Endothelial cell of umbilical vein (primary cell): ENCODE measurements around the gene PRXL2B. TPM values are rescaled to one million over a fixed set of nuclear protein-coding genes. Genes with fewer than 3 reads are reported as not detected.

Experiments used
- BruUV-seq: library from RNA; stranded (reverse); fragments of 400-500 nt; replicated peaks from 2 replicates; lab custom pipeline; 2021; lab: Mats Ljungman, UMichigan
- CTCF ChIA-PET: fragments of 300-600, 350-600 bp; sonication (Branson Sonifier 250); formaldehyde crosslinking; loops from one replicate; lab custom pipeline; 2021; ENCODE audit warnings: antibody characterized with exemption, inconsistent platforms; lab: Charles Lee
- POLR2A ChIA-PET: fragments of 300-600, 350-600 bp; sonication (Branson Sonifier 250); formaldehyde crosslinking; loops from one replicate; lab custom pipeline; 2021; ENCODE audit warnings: antibody characterized with exemption, inconsistent platforms; lab: Charles Lee
- DNase-seq: peaks from one replicate; pipeline ENCODE4 v3.0.0-alpha.2; 2011; ENCODE audit warnings: low read depth, low spot score
- FAIRE-seq: peaks from 2 replicates; lab custom pipeline; 2011; peaks lifted over from hg19 to GRCh38; lab: Jason Lieb, UNC
- H2AFZ ChIP-seq: 2 replicates; pipeline ENCODE4 v1.6.0; 2012; ENCODE audit warnings: low read depth, low read length, control low read depth, inconsistent platforms
- H3K27ac ChIP-seq: 2 replicates; pipeline ENCODE4 v1.5.1; 2011; ENCODE audit warnings: low read depth, mild to moderate bottlenecking, control low read depth, low read length, moderate library complexity; ENCODE audit not compliant: insufficient read depth
- H3K27me3 ChIP-seq, 2 experiments: 2 replicates each; pipeline versions ENCODE4 v1.6.0 to v1.6.1; 2011; ENCODE audit warnings: low read length in 2 of 2, mixed read lengths in 1 of 2; ENCODE audit not compliant: control insufficient read depth in 2 of 2, insufficient read depth in 2 of 2
- H3K36me3 ChIP-seq, 2 experiments: 2 replicates in 1 of 2; 3 replicates in 1 of 2; pipeline ENCODE4 v1.5.1; 2011; ENCODE audit warnings: low read length in 2 of 2, mild to moderate bottlenecking in 1 of 2, moderate library complexity in 1 of 2; ENCODE audit not compliant: control insufficient read depth in 2 of 2, insufficient read depth in 2 of 2; ENCODE audit errors: extremely low read depth in 1 of 2
- H3K4me1 ChIP-seq: 3 replicates; pipeline ENCODE4 v1.5.1; 2011; ENCODE audit warnings: mild to moderate bottlenecking, low read length; ENCODE audit not compliant: control insufficient read depth, insufficient read depth; ENCODE audit errors: extremely low read depth
- H3K4me2 ChIP-seq: 2 replicates; pipeline ENCODE4 v1.6.1; 2011; ENCODE audit warnings: low read length, control low read depth, mixed read lengths; ENCODE audit not compliant: insufficient read depth
- H3K4me3 ChIP-seq, 3 experiments: fragments of 200-600 bp in 1 of 3; sonication (generic), shearing (Covaris generic) in 1 of 3; replicated peaks in 1 of 3; 2 replicates each; pipeline ENCODE4 v1.5.1; 2011 to 2016; ENCODE audit warnings: control low read depth in 3 of 3, low read length in 3 of 3, mild to moderate bottlenecking in 2 of 3, inconsistent platforms in 1 of 3, low read depth in 1 of 3, moderate library complexity in 1 of 3; ENCODE audit not compliant: insufficient read depth in 1 of 3
- H3K79me2 ChIP-seq: 2 replicates; pipeline ENCODE4 v1.6.0; 2012; ENCODE audit warnings: low read length, inconsistent platforms; ENCODE audit not compliant: control insufficient read depth, insufficient read depth
- H3K9ac ChIP-seq: replicated peaks from 2 replicates; pipeline ENCODE3; 2011; ENCODE audit warnings: low read length, control low read depth; ENCODE audit not compliant: insufficient read depth; ENCODE audit errors: extremely low read depth
- H3K9me1 ChIP-seq: replicated peaks from 3 replicates; pipeline ENCODE4 v1.6.0; 2011; ENCODE audit warnings: mild to moderate bottlenecking, low read length; ENCODE audit not compliant: control insufficient read depth, insufficient read depth; ENCODE audit errors: extremely low read depth
- H3K9me3 ChIP-seq: replicated peaks from 2 replicates; pipeline ENCODE4 v1.5.1; 2012; ENCODE audit warnings: low read length, inconsistent platforms; ENCODE audit not compliant: control insufficient read depth, insufficient read depth
- H4K20me1 ChIP-seq: replicated peaks from 2 replicates; pipeline ENCODE3; 2011; ENCODE audit warnings: mild to moderate bottlenecking, low read length; ENCODE audit not compliant: control insufficient read depth, insufficient read depth; ENCODE audit errors: extremely low read depth
- CTCF ChIP-seq, 2 donors: IDR thresholded peaks; 1 replicate in 1 of 2; 2 replicates in 1 of 2; pipeline ENCODE4 v1.5.1; 2011; ENCODE audit warnings: low read length in 2 of 2, mild to moderate bottlenecking in 2 of 2, moderate library complexity in 2 of 2, control low read depth in 1 of 2, inconsistent platforms in 1 of 2, low read depth in 1 of 2; ENCODE audit not compliant: insufficient read depth in 1 of 2; ENCODE audit errors: extremely low read depth in 1 of 2
- EZH2 ChIP-seq: IDR thresholded peaks from 2 replicates; pipeline ENCODE4 v1.6.1; 2012; ENCODE audit warnings: borderline replicate concordance, low read depth, mild to moderate bottlenecking, moderate library complexity, low read length, inconsistent platforms; ENCODE audit not compliant: severe bottlenecking
- FOS ChIP-seq: IDR thresholded peaks from 2 replicates; pipeline ENCODE4 v1.6.1; 2011; ENCODE audit warnings: mild to moderate bottlenecking, low read length, moderate library complexity, borderline replicate concordance; ENCODE audit not compliant: insufficient read depth
- GATA2 ChIP-seq: IDR thresholded peaks from 2 replicates; pipeline ENCODE4 v1.7.0; 2011; ENCODE audit warnings: low read depth, mild to moderate bottlenecking, moderate library complexity, mixed read lengths, low read length; ENCODE audit not compliant: insufficient read length, insufficient read depth
- JUN ChIP-seq: IDR thresholded peaks from 2 replicates; pipeline ENCODE4 v1.6.1; 2011; ENCODE audit warnings: borderline replicate concordance, low read depth; ENCODE audit not compliant: insufficient read length, insufficient read depth
- MYC ChIP-seq: IDR thresholded peaks from one replicate; pipeline ENCODE4 v1.6.1; 2011; ENCODE audit warnings: mild to moderate bottlenecking, low read depth, low read length
- POLR2A ChIP-seq: IDR thresholded peaks from 2 replicates; pipeline ENCODE4 v1.6.1; 2012; ENCODE audit warnings: low read depth, mild to moderate bottlenecking, control low read depth, low read length
- POLR2AphosphoS5 ChIP-seq: IDR thresholded peaks from 2 replicates; pipeline ENCODE4 v1.6.1; 2012; ENCODE audit warnings: low read depth, mild to moderate bottlenecking, control low read depth, low read length, moderate library complexity; ENCODE audit not compliant: insufficient read depth
- dilution Hi-C: fragments of 300-500 bp; cut with MboI; formaldehyde crosslinking; loops from one replicate; pipeline ENCODE4 v1.15.0; 2019; ENCODE audit warnings: low sequenced_read_pairs; ENCODE audit not compliant: extremely low pct_ligation_motif_present
- intact Hi-C: fragments of 100-400 bp; cut with micrococcal nuclease; formaldehyde crosslinking; loops from one replicate; pipeline ENCODE4 v1.10.0; 2022
- polyA plus RNA-seq, 4 experiments: library from polyadenylated mRNA; depleted of rRNA in 3 of 4; stranded (reverse) in 3 of 4; unstranded in 1 of 4; fragments of >200 nt; gene quantifications; 2 replicates each; pipeline versions ENCODE4 v1.2.1 to v1.2.3, GENCODE V29; 2011 to 2012; ENCODE audit warnings: missing spikeins in 1 of 4
- total RNA-seq: library from RNA; stranded (reverse); gene quantifications from 2 replicates; pipeline ENCODE4 v1.2.3, GENCODE V29; 2021
- TF ChIP-seq, protein P1 (sequence below): IDR thresholded peaks from 2 replicates; pipeline ENCODE4 v1.6.1; 2011; ENCODE audit not compliant: insufficient read depth, insufficient read length

PRXL2B gene
- total and polyA plus RNA-seq, 2 donors (not counting 3 experiments of a cell fraction or from before 2014, with no cell fraction given) = 29.6 to 55.8 TPM

DNA sequence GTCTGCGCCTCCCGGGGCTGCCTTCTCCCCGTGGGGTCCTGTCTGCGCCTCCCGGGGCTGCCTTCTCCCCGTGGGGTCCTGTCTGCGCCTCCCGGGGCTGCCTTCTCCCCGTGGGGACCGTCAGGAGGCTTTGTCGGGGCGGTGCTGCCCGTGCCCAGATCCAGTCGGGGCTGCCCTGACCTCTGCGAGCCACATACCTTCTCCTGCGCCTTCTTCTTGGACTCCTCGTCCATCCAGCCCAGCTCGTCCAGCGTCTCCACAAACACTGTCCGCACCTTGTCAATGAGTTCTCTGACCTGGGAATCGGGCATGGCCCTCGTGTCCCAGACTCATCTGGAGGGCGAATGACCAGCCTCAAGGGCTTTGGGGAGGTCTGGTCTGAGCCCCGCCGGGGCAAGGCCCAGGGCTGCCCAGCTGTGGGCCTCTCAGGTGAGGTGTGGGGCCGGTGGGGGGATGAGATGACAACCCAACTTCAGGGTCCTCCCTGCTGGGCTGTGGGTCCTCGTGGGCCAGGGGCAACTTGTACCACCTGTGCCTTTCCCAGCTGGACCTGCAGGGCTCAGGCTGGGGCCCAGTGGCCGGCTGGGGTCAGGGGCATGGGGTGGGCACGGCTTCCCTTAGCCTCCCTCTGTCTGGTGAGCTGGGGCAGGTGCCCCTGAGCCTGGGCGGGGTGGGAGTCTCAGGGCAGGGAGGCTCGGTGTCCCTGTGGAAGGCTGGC is 9.4 kb downstream of the PRXL2B start:
- Histone ChIP-seq H3K4me2 (no peak overlapping the region), H3K79me2 (no peaks in the 10 kb centered on the region), H3K9ac (no peak overlapping the region), H3K36me3 (no peaks in the 10 kb centered on the region), H3K27me3 (no peaks in the 10 kb centered on the region), H4K20me1 (no peaks in the 10 kb centered on the region), H3K9me1 (no peaks in the 10 kb centered on the region), H2AFZ (no peak overlapping the region), H3K27ac (no peak overlapping the region), H3K4me1 (peaks cover 8% of the 10 kb centered on the region), H3K4me3 (no peak overlapping the region), H3K9me3 (no peaks in the 10 kb centered on the region)
- intact Hi-C loops = no loop called here
- CTCF ChIA-PET = no interaction called here
- no peak for TF ChIP-seq POLR2AphosphoS5
- TF ChIP-seq GATA2 = no peak
- no peak for TF ChIP-seq MYC
- TF ChIP-seq, protein P1, sequence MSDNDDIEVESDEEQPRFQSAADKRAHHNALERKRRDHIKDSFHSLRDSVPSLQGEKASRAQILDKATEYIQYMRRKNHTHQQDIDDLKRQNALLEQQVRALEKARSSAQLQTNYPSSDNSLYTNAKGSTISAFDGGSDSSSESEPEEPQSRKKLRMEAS = no peak
- TF ChIP-seq JUN = no peak
- no peak for TF ChIP-seq POLR2A
- no peak for TF ChIP-seq FOS
- no peak for TF ChIP-seq CTCF (IDR thresholded peaks at IDR 0.05; ENCODE audit: extremely low read depth in 1 of 2, insufficient read depth in 1 of 2, low read depth in 1 of 2, low read length in 2 of 2)
- TF ChIP-seq EZH2 = no peak
- BruUV-seq = no TSS peak
- dilution Hi-C loops = no loop called here
- no peak for DNase-seq
- POLR2A ChIA-PET = no interaction called here
- no peak for FAIRE-seq
